H1 (cell line): Measurements from ENCODE around the gene EMD. TPM values are rescaled to one million over a fixed set of nuclear protein-coding genes. Genes with fewer than 3 reads are reported as not detected.
A peak's percentile ranks its signal among the peaks of the same experiment; 100 is the strongest.
"Not testable (repeated sequence)": the region's sequence is repeated elsewhere in the genome, so short reads cannot be mapped to it uniquely, and the experiment has no call there.

Source experiments
- CTCF ChIA-PET: fragments of 300-600 bp; sonication (Branson Sonifier 250); formaldehyde crosslinking; loops from one replicate; lab custom pipeline; 2021; ENCODE audit not compliant: partially characterized antibody; lab: Charles Lee
- POLR2A ChIA-PET: fragments of 300-600 bp; sonication (Branson Sonifier 250); formaldehyde crosslinking; loops from one replicate; lab custom pipeline; 2021; ENCODE audit warnings: inconsistent platforms; ENCODE audit not compliant: partially characterized antibody; lab: Charles Lee
- DNase-seq, 2 experiments: peaks; one replicate each; pipeline versions ENCODE4 v3.0.0 to v3.0.0-alpha.2; 2010 to 2022; ENCODE audit warnings: low spot score in 2 of 2, low read depth in 1 of 2, mixed read lengths in 1 of 2
- FAIRE-seq: peaks from 2 replicates; lab custom pipeline; 2011; peaks lifted over from hg19 to GRCh38; lab: Jason Lieb, UNC
- H2AFZ ChIP-seq: 2 replicates; pipeline ENCODE4 v1.8.1; 2012; ENCODE audit warnings: low read length, inconsistent platforms
- H2AK5ac ChIP-seq: 2 replicates; pipeline ENCODE4 v1.6.1; 2013; ENCODE audit warnings: low read depth, low read length
- H2BK120ac ChIP-seq: replicated peaks from 2 replicates; pipeline ENCODE3; 2013; ENCODE audit warnings: low read depth, low read length, inconsistent platforms
- H2BK12ac ChIP-seq: 2 replicates; pipeline ENCODE4 v1.6.1; 2013; ENCODE audit warnings: low read depth, low read length
- H2BK15ac ChIP-seq: 2 replicates; pipeline ENCODE4 v1.6.1; 2013; ENCODE audit warnings: low read length
- H2BK20ac ChIP-seq: 2 replicates; pipeline ENCODE4 v1.6.1; 2013; ENCODE audit warnings: low read length
- H2BK5ac ChIP-seq: 2 replicates; pipeline ENCODE4 v1.6.1; 2013; ENCODE audit warnings: low read depth, low read length
- H3K14ac ChIP-seq: 2 replicates; pipeline ENCODE4 v1.6.1; 2013; ENCODE audit warnings: inconsistent platforms; ENCODE audit not compliant: insufficient read length
- H3K18ac ChIP-seq: 2 replicates; pipeline ENCODE4 v1.6.1; 2013; ENCODE audit warnings: low read length; ENCODE audit errors: extremely low read depth
- H3K23ac ChIP-seq: 2 replicates; pipeline ENCODE4 v1.6.1; 2013; ENCODE audit warnings: inconsistent platforms; ENCODE audit not compliant: insufficient read length
- H3K23me2 ChIP-seq: 2 replicates; pipeline ENCODE4 v1.6.1; 2013; ENCODE audit warnings: low read depth, low read length
- H3K27ac ChIP-seq: 2 replicates; pipeline ENCODE4 v1.6.1; 2011; ENCODE audit warnings: low read depth, low read length, inconsistent platforms
- H3K27me3 ChIP-seq, 4 experiments: replicated peaks in 1 of 4; 1 replicate in 1 of 4; 2 replicates in 3 of 4; pipeline versions ENCODE4 v1.6.1 to v1.8.1; 2011 to 2013; ENCODE audit warnings: low read length in 3 of 4, mild to moderate bottlenecking in 3 of 4, inconsistent platforms in 2 of 4, mixed read lengths in 2 of 4, moderate library complexity in 1 of 4; ENCODE audit not compliant: control insufficient read depth in 3 of 4, insufficient read depth in 3 of 4; ENCODE audit errors: extremely low read depth in 1 of 4
- H3K36me3 ChIP-seq, 4 experiments: 2 replicates each; pipeline versions ENCODE4 v1.6.1 to v1.8.1; 2011 to 2013; ENCODE audit warnings: mild to moderate bottlenecking in 4 of 4, low read length in 3 of 4, moderate library complexity in 2 of 4, control low read depth in 1 of 4, inconsistent platforms in 1 of 4; ENCODE audit not compliant: insufficient read depth in 4 of 4, control insufficient read depth in 2 of 4
- H3K4ac ChIP-seq: replicated peaks from 2 replicates; pipeline ENCODE3; 2013; ENCODE audit warnings: low read length, low read depth, mixed read lengths, inconsistent platforms; ENCODE audit not compliant: insufficient read length
- H3K4me1 ChIP-seq, 4 experiments: replicated peaks in 1 of 4; 1 replicate in 1 of 4; 2 replicates in 3 of 4; pipeline versions ENCODE4 v1.6.1 to v1.8.1; 2011 to 2013; ENCODE audit warnings: low read length in 3 of 4, inconsistent platforms in 2 of 4, mixed read lengths in 1 of 4; ENCODE audit not compliant: insufficient read depth in 4 of 4, control insufficient read depth in 3 of 4
- H3K4me2 ChIP-seq, 2 experiments: 2 replicates each; pipeline versions ENCODE4 v1.6.1 to v1.8.1; 2011 to 2013; ENCODE audit warnings: low read depth in 2 of 2, low read length in 2 of 2, control low read depth in 1 of 2, inconsistent platforms in 1 of 2, mild to moderate bottlenecking in 1 of 2; ENCODE audit not compliant: insufficient read depth in 1 of 2
- H3K4me3 ChIP-seq, 4 experiments: fragments of 200-600, 300-600 bp in 1 of 4; sonication (generic), shearing (Covaris generic), sonication (Bioruptor Twin) in 1 of 4; 2 replicates each; pipeline versions ENCODE4 v1.5.1 to v1.8.1; 2011 to 2016; ENCODE audit warnings: low read length in 4 of 4, low read depth in 3 of 4, control low read depth in 2 of 4, inconsistent platforms in 2 of 4, mild to moderate bottlenecking in 2 of 4, mixed read lengths in 1 of 4, moderate library complexity in 1 of 4; ENCODE audit not compliant: insufficient read depth in 2 of 4; ENCODE audit errors: extremely low read depth in 1 of 4
- H3K56ac ChIP-seq: replicated peaks from 2 replicates; pipeline ENCODE3; 2013; ENCODE audit warnings: low read depth, mild to moderate bottlenecking, mixed read lengths, low read length, inconsistent platforms; ENCODE audit not compliant: insufficient read length
- H3K79me1 ChIP-seq: 2 replicates; pipeline ENCODE4 v1.6.1; 2013; ENCODE audit warnings: low read depth, low read length, control low read depth
- H3K79me2 ChIP-seq, 2 experiments: 2 replicates each; pipeline versions ENCODE4 v1.6.1 to v1.8.1; 2012 to 2013; ENCODE audit warnings: low read length in 2 of 2, mild to moderate bottlenecking in 2 of 2, inconsistent platforms in 1 of 2; ENCODE audit not compliant: insufficient read depth in 2 of 2, control insufficient read depth in 1 of 2
- H3K9ac ChIP-seq, 4 experiments: replicated peaks in 1 of 4; 1 replicate in 1 of 4; 2 replicates in 3 of 4; pipeline versions ENCODE4 v1.6.1 to v1.8.1; 2011 to 2013; ENCODE audit warnings: low read depth in 3 of 4, low read length in 3 of 4, control low read depth in 2 of 4, mild to moderate bottlenecking in 2 of 4, moderate library complexity in 2 of 4, inconsistent platforms in 1 of 4; ENCODE audit errors: extremely low read depth in 1 of 4
- H3K9me3 ChIP-seq, 2 experiments: 2 replicates each; pipeline versions ENCODE4 v1.6.1 to v1.8.1; 2012 to 2013; ENCODE audit warnings: mild to moderate bottlenecking in 2 of 2, moderate library complexity in 2 of 2, control low read depth in 1 of 2, inconsistent platforms in 1 of 2, low read depth in 1 of 2, low read length in 1 of 2, mixed read lengths in 1 of 2; ENCODE audit not compliant: insufficient read depth in 2 of 2
- H4K20me1 ChIP-seq, 2 experiments: replicated peaks in 1 of 2; 2 replicates each; pipeline versions ENCODE3 to v1.8.1; 2011 to 2013; ENCODE audit warnings: inconsistent platforms in 2 of 2, low read length in 2 of 2, mild to moderate bottlenecking in 1 of 2; ENCODE audit not compliant: insufficient read depth in 2 of 2, control insufficient read depth in 1 of 2
- H4K5ac ChIP-seq: 2 replicates; pipeline ENCODE4 v1.6.1; 2013; ENCODE audit warnings: low read length, low read depth, mixed read lengths, inconsistent platforms; ENCODE audit not compliant: insufficient read length
- H4K8ac ChIP-seq: 2 replicates; pipeline ENCODE4 v1.8.0; 2013; ENCODE audit warnings: mild to moderate bottlenecking, moderate library complexity, low read length, inconsistent platforms; ENCODE audit not compliant: insufficient read depth; ENCODE audit errors: extremely low read depth
- H4K91ac ChIP-seq: replicated peaks from 2 replicates; pipeline ENCODE3; 2013; ENCODE audit warnings: low read length, mixed read lengths, inconsistent platforms; ENCODE audit not compliant: insufficient read length
- ASH2L ChIP-seq: fragments of 200-600, 300-600 bp; sonication (generic); IDR thresholded peaks from one replicate; pipeline ENCODE4 v1.7.1; 2017; ENCODE audit warnings: low read length
- WGBS, 2 experiments: shearing (Covaris generic) in 1 of 2; methylation state at CpG; one replicate each; pipeline versions ENCODE4 v1.1.6 to v1.1.7; 2013 to 2015; ENCODE audit warnings: low lambda C conversion rate in 2 of 2, mixed read lengths in 2 of 2, inconsistent platforms in 1 of 2, low coverage in 1 of 2, missing lambda C conversion rate in 1 of 2; ENCODE audit not compliant: insufficient replicate concordance in 2 of 2, insufficient coverage in 1 of 2, insufficient read length in 1 of 2; ENCODE audit errors: extremely low coverage in 1 of 2, missing lambda C conversion rate in 1 of 2; 5-methylcytosine and 5-hydroxymethylcytosine counted together
- polyA plus RNA-seq, 7 experiments: library from polyadenylated mRNA; depleted of rRNA in 3 of 7; stranded (reverse) in 5 of 7; unstranded in 2 of 7; fragments of >200 nt in 5 of 7; fragments of 200-250 nt in 2 of 7; gene quantifications; 1 replicate in 5 of 7; 2 replicates in 1 of 7; 4 replicates in 1 of 7; pipeline versions ENCODE4 v1.2.1 to v1.2.3, GENCODE V29; 2011 to 2013; ENCODE audit warnings: missing spikeins in 2 of 7, mixed read lengths in 2 of 7
- total RNA-seq: library from RNA; stranded (reverse); fragmentation: NEBNext Ultra II Directional; extraction: Animal tissue kit (Norgen Biotek cat#: 25700); gene quantifications from 2 replicates; pipeline ENCODE4 v1.2.1, GENCODE V29; 2021

The EMD gene
- total and polyA plus RNA-seq, 2 of the 8 experiments (the other 6 are each of a cell fraction or from before 2014, with no cell fraction given): 45.5 to 109 TPM

GRCh38 chrX:154384284-154384892 is 5.3 kb downstream of the EMD start (continued):
- TF ChIP-seq ASH2L: no peak

DNA sequence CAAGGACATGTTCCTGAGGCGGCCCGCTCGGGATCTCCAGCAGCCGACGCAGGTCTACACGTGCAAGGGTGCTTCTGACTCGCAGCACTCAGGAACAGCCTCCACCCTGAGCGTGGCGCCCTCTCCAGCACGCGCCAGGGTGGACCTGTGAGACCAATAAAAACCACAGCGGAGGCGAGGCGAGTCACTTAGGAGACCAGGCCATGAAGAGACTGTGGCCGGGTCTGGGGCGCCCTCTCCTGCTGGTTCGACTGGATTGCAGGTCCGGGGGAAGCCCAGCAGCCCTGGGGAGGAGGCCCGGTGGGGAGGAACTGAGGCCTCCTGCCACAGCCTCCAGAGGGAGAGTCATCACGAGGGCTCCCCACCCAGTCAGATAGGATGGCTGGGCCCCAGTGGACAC is 9.0 kb downstream of the EMD start:
- POLR2A ChIA-PET, H3K56ac ChIP-seq, H2BK120ac ChIP-seq, H3K4me2 ChIP-seq, H3K23ac ChIP-seq, DNase-seq, H3K79me1 ChIP-seq, H3K4ac ChIP-seq, H3K4me1 ChIP-seq, H3K79me2 ChIP-seq, H3K4me3 ChIP-seq, H2BK12ac ChIP-seq, H4K20me1 ChIP-seq, H3K27me3 ChIP-seq, H2BK20ac ChIP-seq, H3K18ac ChIP-seq, H2AFZ ChIP-seq, H3K27ac ChIP-seq, H3K36me3 ChIP-seq, H4K91ac ChIP-seq, H2BK15ac ChIP-seq, H3K23me2 ChIP-seq, CTCF ChIA-PET, H3K9me3 ChIP-seq, H4K8ac ChIP-seq, H3K9ac ChIP-seq, H4K5ac ChIP-seq, H2AK5ac ChIP-seq, H3K14ac ChIP-seq, H2BK5ac ChIP-seq: not testable (repeated sequence)
- WGBS, 2 experiments: no CpG with 5 or more reads among the region's 20 CpGs
- FAIRE-seq: peak; percentile 57
